Middle frontal gyrus (tissue), 1 donor: Measurements from ENCODE around the gene TPST1.

ENCODE experiments used
- DNase-seq: peaks from one replicate; pipeline ENCODE4 v3.0.0-alpha.2; 2015; ENCODE audit warnings: low spot score; ENCODE audit errors: extremely low spot score

Gene TPST1

DNA sequence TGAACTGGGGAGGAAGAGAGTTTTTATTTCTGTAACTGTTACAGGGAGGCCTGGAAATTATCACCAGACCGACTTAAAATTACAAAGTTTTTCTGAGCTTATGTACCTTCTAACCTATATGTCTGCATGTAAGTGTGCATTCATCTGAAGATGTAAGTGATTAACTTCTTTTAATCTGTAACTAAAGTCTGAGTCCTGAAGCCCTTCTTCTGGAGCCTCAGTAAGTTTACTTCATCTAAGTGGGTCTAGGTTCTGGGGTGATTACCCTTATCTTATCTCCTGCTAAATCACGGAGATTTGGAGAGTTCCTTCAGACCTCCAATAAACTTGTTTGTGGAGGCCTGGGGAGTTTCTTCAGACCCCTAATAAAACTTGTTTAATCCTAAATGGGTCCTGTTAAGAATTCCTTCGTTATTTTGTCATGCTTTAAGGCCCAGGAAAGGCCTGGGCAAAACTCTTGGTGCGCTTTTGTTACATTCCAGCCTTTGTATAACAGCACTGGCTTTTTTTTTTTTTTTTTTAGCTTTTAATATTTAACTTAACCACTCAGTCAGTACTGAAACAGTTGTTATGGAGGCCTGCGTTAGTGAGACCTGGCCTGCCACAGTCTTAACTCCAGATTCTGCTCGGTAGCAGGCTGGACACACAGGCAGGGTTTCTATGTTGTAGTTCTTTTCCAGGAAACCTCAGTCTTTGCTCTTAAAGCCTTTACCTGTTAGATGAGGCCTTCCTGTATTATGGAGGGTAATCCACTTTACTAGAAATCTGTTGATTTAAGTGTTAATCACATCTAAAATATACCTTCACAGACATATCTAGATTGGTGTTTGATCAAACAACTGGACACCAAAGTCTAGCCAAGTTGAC, 33.0 kb downstream of the TPST1 start:
- no peak for DNase-seq

DNA sequence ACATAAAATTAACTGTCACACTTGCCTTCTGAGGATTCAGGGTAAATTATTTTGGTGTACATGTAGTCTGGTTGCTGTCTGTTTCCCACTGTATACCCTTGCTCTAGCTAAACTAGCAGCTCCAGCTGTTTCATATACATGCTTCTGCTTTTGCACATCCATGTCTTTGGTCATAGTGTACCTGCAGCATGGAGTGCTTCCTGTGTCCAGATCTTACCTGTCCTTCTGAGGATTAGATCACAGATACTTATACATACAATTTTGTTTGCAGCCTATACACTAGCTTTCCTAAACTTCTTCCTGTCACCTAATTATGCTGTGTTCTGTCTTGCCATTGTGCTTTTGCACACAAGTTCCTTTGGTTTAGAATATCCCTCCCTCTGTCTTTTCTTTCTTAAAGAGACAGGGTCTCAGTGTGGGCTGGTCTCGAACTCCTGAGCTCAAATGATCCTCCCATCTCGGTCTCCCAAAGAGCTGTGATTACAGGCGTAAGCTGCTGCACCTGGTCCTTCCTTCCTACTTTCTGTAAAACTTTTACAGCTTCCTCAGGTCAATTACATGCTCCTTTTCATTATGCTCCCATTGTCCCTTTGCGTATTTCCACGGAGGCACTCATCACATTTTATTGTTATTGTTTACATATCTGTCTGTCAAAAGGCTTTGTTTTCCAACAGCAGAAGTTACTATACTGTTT, 33.8 kb downstream of the TPST1 start:
- no peak for DNase-seq

DNA sequence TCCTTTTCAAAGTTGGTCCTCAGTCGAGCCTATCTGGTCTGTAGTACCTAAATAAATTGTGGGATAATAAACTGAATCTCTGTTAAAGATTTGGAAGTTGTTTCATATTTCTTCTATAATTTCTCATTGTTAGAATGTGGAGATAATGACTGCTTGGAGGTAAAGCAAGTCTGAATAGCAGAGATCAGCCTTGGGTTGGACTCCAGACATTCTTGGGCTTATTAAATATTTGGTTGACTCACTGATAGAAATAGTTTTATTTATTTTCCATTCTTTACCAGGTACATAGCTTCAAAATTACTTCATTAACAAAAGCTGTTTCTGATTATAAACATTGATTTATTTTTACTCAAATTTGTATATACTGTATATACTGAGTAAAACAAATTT, 34.3 kb downstream of the TPST1 start:
- no peak for DNase-seq

DNA sequence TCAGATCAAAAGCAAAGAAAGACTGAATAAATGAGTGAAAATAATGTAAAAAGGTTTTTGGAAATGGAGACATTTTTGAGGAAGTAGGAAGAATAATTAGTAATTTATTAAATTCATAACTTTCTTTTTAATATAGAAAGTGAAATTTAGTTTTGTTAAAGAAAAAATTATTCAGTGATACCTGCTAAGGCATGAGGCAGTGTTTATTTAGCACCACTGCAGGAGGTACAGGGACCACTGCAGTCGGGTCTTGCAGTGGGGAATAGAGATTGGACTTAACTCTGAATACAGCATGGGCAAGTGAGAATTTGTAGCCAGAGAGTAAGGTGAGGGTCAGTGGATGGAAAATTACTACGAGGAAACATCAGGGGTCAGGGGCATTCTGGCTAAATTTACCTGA, 39.9 kb downstream of the TPST1 start:
- DNase-seq, result no peak

DNA sequence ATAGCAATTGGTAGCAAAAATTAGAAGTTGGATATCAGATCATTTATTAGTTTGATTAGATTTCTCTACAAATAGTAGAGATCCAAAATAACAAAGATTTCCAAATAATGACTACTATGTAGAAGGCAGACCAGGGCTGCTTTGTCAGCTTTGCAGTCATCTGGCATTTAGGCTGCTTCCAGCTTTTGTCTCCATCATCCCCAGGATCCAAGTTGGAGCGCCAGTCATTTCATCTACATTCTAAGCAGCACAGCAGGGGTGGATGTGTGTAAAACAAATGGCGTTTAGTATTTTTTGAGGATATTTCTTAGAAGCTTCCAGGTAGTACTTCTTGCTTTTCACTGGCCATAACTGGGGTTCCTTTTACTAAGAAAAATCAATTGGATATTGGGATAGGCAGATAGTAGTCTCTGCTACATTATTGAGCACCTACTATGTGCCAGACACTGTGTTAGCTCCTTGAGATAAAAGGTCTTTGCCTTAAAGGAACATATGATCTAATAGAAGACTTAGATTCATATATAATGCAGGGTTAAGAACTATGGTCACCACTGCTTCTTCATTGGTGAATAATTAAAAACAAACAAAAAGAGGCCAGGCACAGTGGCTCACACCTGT, 41.5 kb downstream of the TPST1 start:
- DNase-seq, result no peak

DNA sequence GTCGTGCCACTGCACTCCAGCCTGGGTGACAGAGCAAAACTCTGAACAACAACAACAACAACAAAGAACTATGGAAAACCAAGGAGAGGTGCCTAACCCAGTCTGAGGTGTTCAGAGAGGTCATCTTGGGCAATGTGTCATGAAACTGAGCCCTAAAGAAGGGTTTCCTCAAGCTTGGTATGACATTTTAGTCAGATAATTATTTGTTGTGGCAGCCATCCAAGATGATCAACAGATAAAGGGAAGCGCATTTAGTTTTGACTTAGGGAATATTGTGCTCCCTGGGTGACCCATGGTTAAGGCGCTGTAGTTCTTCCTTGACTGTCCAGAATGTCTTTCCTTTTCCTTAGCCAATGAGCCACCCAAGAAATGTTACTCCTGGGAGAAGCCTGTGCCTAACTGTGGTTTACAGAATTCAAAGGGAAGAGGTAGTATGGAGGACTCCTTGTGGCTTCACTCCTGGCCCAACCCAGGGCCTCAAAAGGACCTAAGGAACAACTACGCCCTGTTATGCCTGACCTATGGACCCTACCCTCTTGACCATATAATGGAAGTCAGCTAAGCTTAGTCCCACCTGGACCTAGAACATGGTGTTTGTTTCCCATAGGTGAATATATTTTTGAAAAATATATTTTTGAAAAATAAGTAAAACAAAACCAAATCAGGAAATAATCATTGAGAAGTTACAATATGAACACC, 42.4 kb downstream of the TPST1 start:
- DNase-seq, result no peak

DNA sequence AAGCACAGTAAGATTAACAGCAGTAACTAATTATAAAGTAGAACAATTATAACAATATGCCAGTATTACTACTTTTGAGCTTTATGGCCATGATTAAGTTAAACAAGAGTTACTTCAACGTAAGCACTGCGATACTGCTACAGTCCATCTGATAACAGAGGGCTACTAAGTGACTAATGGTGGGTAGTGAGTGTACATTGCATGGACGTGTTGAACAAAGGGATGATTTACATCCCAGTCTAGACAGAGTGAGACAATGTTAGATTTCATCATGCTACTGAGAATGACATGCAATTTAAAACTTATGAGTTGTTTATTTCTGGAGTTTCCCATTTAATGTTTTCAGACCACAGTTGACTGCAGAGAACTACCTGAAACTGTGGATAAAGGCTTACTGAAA, 45.6 kb downstream of the TPST1 start:
- DNase-seq, result no peak

DNA sequence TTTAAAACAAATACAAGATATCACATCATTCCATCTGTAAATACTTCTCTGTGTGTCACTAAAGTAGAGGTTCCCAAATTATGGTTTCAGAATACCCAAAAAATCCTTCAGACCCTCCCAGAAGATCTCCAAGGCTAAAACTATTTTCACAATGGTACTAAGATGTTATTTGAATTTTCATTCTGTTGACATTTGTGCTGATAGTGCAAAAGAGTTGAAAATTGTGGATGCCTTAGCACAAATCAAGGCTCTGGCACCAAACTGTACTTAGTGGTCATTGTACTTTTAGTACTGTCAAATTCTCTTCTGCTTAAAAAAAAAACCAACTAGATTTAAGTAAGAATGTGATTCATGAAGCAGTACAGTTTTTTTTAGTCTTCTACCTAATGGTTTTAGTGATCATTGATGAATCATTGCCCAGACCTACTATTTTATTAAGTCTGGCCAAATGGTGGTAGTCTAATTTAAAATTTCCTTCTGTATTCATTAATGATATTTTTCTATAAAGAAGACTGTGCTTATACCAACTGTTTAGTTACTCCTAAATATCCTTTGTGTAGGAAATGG, 50.5 kb downstream of the TPST1 start:
- no peak for DNase-seq

DNA sequence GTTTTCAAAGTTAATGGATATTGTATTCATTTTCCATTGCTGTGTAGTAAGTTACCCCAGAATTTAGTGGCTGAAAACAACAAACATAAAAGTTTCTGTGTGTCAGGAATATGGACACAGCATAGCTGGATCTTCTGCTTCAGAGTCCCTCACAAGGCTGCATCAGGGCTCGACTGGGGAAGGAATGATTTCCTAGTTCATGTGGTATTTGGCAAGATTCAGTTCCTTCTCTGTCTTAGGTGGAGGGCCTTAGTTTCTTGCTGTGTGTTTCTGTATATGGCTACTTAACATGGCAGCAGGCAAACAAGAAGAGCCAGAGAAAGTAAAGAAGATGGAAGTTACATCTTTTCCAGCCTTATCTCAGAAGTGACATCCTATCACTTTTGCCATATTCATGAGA, 51.1 kb downstream of the TPST1 start:
- no peak for DNase-seq

DNA sequence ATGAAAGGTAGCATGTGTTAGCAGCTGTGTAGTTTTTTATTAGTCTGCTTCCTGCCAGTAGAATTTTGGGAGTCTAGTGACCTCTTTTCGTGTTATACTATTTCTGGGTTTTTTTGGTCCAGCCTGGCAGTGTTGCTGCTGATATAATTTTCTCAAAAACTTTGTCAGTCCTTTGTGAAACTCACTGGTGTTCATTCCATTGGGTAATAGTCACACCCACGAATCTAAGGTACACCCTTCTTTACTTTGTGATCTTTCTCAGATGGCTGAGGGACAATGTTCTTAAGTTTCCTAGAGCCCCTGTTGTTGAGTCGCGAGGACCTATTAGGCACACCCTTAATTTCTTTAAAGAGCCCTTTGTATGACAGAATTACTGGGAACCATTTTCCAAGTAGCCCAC, 52.3 kb downstream of the TPST1 start:
- no peak for DNase-seq

DNA sequence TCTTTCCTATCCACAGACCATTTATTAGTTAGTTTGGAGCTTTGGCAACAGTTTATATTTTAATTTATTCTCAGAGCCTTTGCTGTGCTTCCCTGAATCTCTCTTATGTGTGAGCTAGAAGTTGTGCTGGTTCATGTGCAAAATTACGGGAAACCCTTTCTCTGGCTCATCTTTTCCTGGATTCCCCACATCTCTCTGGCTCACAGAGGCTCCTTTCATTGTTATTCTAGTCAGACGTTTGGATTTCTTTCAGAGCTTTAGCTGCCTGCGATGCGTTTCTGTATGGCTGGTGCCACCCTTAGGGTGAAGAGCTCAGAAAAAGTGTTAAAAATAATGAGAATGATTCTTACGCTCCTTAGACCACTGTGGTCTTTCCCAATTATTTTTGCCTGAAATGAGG, 53.3 kb downstream of the TPST1 start:
- no peak for DNase-seq

DNA sequence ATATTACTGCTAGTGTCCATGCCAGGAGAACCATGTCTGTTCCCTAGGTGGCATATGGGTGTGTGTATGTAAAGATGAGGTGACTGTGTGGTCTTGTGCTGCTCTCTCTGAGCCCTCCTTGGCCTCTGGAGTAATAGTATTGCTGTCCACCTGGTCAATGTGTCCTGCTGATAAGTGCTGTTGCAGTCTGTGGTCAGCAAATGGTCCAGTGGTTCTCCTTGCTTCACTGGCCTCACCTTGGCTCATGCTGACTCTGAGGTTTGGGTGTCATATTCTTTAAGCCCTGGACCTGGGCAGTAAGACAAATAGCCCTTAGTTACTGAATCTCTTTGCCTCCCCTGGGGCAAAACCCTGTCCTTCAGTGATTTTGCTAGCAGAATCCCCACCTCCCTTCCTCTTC, 56.8 kb downstream of the TPST1 start:
- no peak for DNase-seq

DNA sequence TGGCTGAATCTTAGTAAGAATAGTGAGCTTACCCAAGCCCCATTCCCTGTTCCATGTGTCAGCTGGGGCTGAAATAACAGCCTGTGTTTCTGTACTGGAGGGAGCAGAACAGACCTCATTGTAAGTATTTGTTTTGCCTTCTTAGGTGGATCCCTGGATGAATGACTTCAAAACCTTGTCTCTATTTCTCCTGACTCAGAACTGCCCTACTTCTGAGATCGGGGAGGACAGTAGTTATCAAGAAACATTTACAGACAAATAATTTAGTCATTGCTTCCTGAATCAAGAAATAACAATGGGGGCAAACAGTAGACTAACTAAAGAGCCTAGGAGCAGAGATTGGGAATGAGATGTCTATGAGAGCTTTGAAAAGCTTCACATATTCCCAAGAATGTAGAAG, 58.8 kb downstream of the TPST1 start:
- no peak for DNase-seq

DNA sequence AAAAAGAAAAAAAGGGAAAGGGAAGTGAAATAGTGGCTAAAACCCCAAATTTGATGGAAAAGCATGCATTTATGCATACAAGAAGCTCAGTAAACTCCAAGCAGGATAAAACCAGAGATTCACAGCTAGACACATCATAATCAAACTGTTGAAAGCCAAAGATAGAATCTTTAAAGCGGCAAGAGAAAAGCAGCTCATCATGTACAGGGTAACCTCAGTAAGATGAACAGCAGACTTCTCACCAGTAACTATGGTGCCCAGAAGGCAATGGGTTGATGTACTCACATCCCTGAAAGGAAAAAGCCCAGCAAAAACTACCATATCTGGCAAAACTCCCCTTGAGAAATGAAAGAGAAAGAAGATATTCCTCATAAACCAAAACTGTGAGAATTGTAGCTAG, 60.4 kb downstream of the TPST1 start:
- DNase-seq, result no peak

DNA sequence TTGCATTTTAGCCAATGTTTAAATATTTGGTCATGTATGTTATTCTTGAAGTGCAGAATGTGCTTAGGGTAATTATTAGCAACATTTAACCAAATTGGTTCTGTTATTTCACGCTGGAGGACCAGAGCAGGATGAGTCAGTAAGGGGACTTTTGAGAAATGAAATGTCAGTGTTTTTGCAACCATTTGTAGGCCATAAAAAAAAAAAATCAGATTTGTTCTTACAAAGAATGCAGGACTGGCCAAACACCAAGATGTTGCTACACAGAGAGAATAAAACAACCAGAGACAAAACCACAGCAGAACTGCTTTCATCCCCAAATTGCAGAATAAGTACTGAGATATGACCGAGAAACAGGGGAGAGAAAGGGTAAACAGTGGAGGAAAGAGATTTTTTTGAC, 62.1 kb downstream of the TPST1 start:
- no peak for DNase-seq

DNA sequence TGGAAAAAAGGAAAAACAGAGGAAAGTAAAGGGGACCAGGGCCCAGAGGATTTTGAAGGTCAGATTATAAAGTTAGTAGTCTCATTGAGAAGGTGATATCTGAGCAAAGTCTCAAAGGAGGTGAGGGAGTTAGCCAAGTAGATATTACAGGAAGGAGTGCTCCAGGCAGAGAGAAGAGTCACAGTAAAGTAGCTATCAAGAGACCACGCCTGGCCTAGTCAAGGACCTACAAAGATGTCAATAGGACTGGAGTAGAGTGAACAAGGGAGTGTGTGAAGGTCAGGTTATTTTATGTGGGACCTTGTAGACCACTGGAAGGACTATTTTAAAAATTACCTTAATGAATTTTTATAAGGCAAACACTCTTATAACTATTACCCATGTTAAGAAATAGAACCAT, 64.8 kb downstream of the TPST1 start:
- no peak for DNase-seq

DNA sequence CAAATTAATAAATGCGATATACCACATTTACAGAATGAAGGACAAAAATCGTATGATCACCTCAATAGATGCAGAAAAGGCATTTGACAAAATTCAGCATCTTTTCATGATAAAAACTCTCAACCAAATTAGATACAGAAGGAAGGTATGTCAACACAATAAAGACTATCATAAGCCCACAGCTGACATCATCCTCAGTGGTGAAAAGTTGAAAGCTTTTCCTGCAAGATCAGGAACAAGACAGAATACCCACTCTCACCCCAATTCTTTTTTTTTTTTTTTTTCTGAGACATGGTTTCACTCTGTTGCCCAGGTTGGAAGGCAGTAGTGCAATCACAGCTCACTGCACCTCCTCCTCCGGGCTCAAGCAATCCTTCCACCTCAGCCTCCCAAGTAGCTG, 67.2 kb downstream of the TPST1 start:
- DNase-seq, result no peak

DNA sequence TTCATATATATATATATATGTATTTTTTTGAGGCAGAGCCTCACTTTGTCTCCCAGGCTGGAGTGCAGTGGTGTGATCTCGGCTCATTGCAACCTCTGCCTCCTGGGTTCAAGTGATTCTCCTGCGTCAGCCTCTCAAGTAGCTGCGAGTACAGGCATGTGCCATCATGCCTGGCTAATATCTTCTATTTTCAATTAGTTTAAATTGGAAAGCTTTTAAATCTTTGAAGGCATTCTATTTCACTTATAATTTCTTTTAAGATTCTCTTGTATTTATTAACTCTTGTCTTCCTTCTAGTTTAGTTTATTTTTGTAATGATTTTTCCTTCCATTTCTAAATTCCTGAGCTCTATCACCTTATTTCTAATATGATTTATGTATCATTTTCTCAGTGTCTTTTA, 71.2 kb downstream of the TPST1 start:
- DNase-seq, result no peak

DNA sequence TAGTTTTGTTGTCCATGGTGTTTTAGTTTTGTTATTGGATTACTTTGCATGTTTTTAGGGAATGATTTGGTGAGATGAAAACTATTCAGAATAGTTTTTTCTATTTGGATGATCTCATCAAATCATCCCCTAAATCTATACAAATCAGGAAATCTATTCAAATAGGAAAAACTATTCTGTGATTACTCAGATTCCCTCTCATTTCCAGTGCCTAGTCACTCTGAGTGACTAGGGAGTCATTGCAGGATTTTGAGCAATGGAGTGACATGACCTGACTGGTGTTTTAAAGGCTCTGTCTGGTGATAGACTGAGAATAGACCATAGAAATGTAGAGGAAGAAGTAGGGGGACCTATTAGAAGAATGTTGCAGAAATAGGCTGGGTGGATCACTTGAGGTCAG, 72.4 kb downstream of the TPST1 start:
- no peak for DNase-seq

DNA sequence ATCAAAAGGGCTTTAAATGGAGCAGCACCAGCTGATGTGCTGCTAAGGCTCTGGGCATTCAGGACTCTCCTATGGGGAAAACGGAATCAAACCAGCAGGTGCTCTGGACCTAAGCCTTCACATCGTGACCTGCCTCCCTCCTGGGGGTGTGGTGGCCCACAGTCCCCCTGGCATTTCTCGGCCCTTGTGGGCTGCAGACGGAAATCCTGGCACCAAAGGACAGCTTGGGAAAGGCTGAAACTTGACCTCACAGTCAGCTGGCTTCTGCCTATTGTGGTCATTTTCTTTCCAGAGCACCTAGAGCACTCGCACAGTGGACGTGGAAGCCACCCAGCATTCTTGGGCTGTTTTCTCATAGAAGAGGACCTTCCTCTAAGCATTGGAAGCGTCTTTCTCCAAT, 74.8 kb downstream of the TPST1 start:
- no peak for DNase-seq

DNA sequence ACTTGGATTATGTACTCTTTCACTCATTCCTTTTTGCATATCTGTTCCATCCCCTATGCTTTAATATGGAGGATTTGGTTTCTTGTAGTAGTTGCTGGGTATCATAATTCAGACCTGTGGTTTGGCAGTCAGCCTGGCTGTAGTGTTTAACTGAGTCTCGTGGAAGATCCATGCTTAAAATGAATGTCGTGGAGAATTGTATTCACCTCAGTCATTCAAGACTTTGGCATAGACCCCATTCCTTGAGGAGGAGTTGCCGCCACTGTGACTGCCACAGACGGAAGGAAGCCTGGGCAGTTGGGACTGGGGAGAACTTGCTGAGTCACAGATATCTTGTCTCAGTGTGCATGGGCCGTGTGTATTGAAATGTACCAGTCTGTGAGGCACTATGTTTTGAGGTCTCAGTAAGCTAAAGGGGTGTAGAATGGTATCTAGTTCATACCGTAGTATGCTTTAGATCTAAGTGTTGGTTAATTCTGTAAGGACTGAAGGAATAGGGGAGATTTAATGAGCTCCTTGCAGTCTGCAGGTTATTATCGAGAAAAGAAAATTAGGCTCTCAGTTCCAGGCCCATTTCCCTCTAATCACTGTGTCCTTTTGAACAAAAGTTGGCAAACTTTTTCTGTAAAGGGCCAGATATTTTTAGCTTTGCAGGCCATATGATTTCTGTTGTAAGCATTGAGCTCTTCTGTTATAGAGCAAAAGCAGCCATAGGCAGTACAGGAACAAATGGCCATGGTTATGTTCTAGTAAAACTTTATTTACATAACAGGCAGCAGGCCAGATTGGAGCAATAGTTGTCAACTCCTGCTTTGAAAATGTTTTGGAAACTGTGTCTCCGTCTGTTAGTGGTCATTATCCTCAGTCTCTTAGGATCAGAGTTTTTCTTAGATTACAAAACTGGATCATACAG, 76.8 kb downstream of the TPST1 start:
- peak; percentile 5 for DNase-seq
